Measurements from ENCODE around the gene VIPR2.

Gene VIPR2

GRCh38 chr7:159088016-159088865 lies 56.4 kb downstream of the VIPR2 start:
- no peak for TF ChIP-seq EZH2phosphoT487 (IDR thresholded peaks at IDR 0.05; ENCODE audit: borderline replicate concordance, low read length)
- TF ChIP-seq, protein P1, sequence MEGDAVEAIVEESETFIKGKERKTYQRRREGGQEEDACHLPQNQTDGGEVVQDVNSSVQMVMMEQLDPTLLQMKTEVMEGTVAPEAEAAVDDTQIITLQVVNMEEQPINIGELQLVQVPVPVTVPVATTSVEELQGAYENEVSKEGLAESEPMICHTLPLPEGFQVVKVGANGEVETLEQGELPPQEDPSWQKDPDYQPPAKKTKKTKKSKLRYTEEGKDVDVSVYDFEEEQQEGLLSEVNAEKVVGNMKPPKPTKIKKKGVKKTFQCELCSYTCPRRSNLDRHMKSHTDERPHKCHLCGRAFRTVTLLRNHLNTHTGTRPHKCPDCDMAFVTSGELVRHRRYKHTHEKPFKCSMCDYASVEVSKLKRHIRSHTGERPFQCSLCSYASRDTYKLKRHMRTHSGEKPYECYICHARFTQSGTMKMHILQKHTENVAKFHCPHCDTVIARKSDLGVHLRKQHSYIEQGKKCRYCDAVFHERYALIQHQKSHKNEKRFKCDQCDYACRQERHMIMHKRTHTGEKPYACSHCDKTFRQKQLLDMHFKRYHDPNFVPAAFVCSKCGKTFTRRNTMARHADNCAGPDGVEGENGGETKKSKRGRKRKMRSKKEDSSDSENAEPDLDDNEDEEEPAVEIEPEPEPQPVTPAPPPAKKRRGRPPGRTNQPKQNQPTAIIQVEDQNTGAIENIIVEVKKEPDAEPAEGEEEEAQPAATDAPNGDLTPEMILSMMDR (IDR thresholded peaks at IDR 0.05; ENCODE audit: low read depth, low read length, poor library complexity, severe bottlenecking), result no peak
- no peaks in the 10 kb centered on the region for H3K27me3 ChIP-seq (ENCODE audit: control insufficient read depth, low read length)
- no peak overlapping the region for H3K4me3 ChIP-seq (ENCODE audit: low read length)
- H3K9me3 ChIP-seq (ENCODE audit: control insufficient read depth, insufficient read depth, low read length), result no peaks in the 10 kb centered on the region
- no peaks in the 10 kb centered on the region for H3K79me2 ChIP-seq (ENCODE audit: control insufficient read depth, low read length)
- no peaks in the 10 kb centered on the region for H3K9me2 ChIP-seq (replicated peaks; ENCODE audit: control insufficient read depth, low read length)
- no peak overlapping the region for H3K27ac ChIP-seq (ENCODE audit: low read depth, low read length)
- H3F3A ChIP-seq (ENCODE audit: control insufficient read depth, insufficient read depth), result no peaks in the 10 kb centered on the region
- no peaks in the 10 kb centered on the region for H4K20me1 ChIP-seq (ENCODE audit: control insufficient read depth, insufficient read depth, low read depth, low read length)
- H3K4me2 ChIP-seq (ENCODE audit: low read length), result no peak overlapping the region
- H3K4me1 ChIP-seq (ENCODE audit: control insufficient read depth, low read length), result no peaks in the 10 kb centered on the region
- no peaks in the 10 kb centered on the region for H3K36me3 ChIP-seq (ENCODE audit: control insufficient read depth, low read length)

GRCh38 chr7:159086301-159086925 lies 58.3 kb downstream of the VIPR2 start:
- H3K4me2 ChIP-seq (ENCODE audit: low read length), result no peak overlapping the region
- no peaks in the 10 kb centered on the region for H3K79me2 ChIP-seq (ENCODE audit: control insufficient read depth, low read length)
- H3K27me3 ChIP-seq (ENCODE audit: control insufficient read depth, low read length), result no peaks in the 10 kb centered on the region
- H3K27ac ChIP-seq (ENCODE audit: low read depth, low read length), result no peak overlapping the region
- no peaks in the 10 kb centered on the region for H3K36me3 ChIP-seq (ENCODE audit: control insufficient read depth, low read length)
- no peaks in the 10 kb centered on the region for H3K9me3 ChIP-seq (ENCODE audit: control insufficient read depth, insufficient read depth, low read length)
- H3K4me1 ChIP-seq (ENCODE audit: control insufficient read depth, low read length), result no peaks in the 10 kb centered on the region
- H3F3A ChIP-seq (ENCODE audit: control insufficient read depth, insufficient read depth), result no peaks in the 10 kb centered on the region
- TF ChIP-seq EZH2phosphoT487 (IDR thresholded peaks at IDR 0.05; ENCODE audit: borderline replicate concordance, low read length), result no peak
- TF ChIP-seq, protein P1 (IDR thresholded peaks at IDR 0.05; ENCODE audit: low read depth, low read length, poor library complexity, severe bottlenecking), result no peak
- H3K9me2 ChIP-seq (replicated peaks; ENCODE audit: control insufficient read depth, low read length), result no peaks in the 10 kb centered on the region
- H3K4me3 ChIP-seq (ENCODE audit: low read length), result no peak overlapping the region
- no peaks in the 10 kb centered on the region for H4K20me1 ChIP-seq (ENCODE audit: control insufficient read depth, insufficient read depth, low read depth, low read length)

GRCh38 chr7:159084069-159084801 lies 60.4 kb downstream of the VIPR2 start:
- TF ChIP-seq, protein P1 (IDR thresholded peaks at IDR 0.05; ENCODE audit: low read depth, low read length, poor library complexity, severe bottlenecking), result no peak
- no peak for TF ChIP-seq EZH2phosphoT487 (IDR thresholded peaks at IDR 0.05; ENCODE audit: borderline replicate concordance, low read length)
- no peaks in the 10 kb centered on the region for H3K9me3 ChIP-seq (ENCODE audit: control insufficient read depth, insufficient read depth, low read length)
- H3K9me2 ChIP-seq (replicated peaks; ENCODE audit: control insufficient read depth, low read length), result no peaks in the 10 kb centered on the region
- H3K27me3 ChIP-seq (ENCODE audit: control insufficient read depth, low read length), result no peaks in the 10 kb centered on the region
- H3F3A ChIP-seq (ENCODE audit: control insufficient read depth, insufficient read depth), result no peaks in the 10 kb centered on the region
- no peak overlapping the region for H3K27ac ChIP-seq (ENCODE audit: low read depth, low read length)
- no peaks in the 10 kb centered on the region for H3K36me3 ChIP-seq (ENCODE audit: control insufficient read depth, low read length)
- no peaks in the 10 kb centered on the region for H4K20me1 ChIP-seq (ENCODE audit: control insufficient read depth, insufficient read depth, low read depth, low read length)
- H3K4me1 ChIP-seq (ENCODE audit: control insufficient read depth, low read length), result no peaks in the 10 kb centered on the region
- no peak overlapping the region for H3K4me2 ChIP-seq (ENCODE audit: low read length)
- no peaks in the 10 kb centered on the region for H3K79me2 ChIP-seq (ENCODE audit: control insufficient read depth, low read length)
- no peak overlapping the region for H3K4me3 ChIP-seq (ENCODE audit: low read length)
